MM.1S (cell line): ENCODE data around the gene MAP2.

Experiments
- CTCF ChIP-seq: fragments of 300-600 bp; sonication (generic); IDR thresholded peaks from 2 replicates; pipeline ENCODE4 v1.5.1; 2016; ENCODE audit warnings: antibody characterized with exemption, low read length, mixed read lengths
- EZH2 ChIP-seq: fragments of 300-600 bp; sonication (generic); optimal IDR thresholded peaks from 2 replicates; pipeline ENCODE3; 2017; ENCODE audit warnings: low read depth, mild to moderate bottlenecking, antibody characterized with exemption, low read length, mixed read lengths
- EZH2phosphoT487 ChIP-seq: fragments of 300-600 bp; sonication (generic); IDR thresholded peaks from 2 replicates; pipeline ENCODE4 v1.6.1; 2018; ENCODE audit warnings: antibody characterized with exemption, low read length

GRCh38 chr2:209601497-209601896 is 177.7 kb downstream of the MAP2 start:
- TF ChIP-seq EZH2 (no peak), CTCF (no peak), EZH2phosphoT487 (no peak)
